Measurements from ENCODE around the gene CDC5L.
"Not testable (repeated sequence)": the region's sequence is repeated elsewhere in the genome, so short reads cannot be mapped to it uniquely, and the experiment has no call there.

CDC5L gene

DNA sequence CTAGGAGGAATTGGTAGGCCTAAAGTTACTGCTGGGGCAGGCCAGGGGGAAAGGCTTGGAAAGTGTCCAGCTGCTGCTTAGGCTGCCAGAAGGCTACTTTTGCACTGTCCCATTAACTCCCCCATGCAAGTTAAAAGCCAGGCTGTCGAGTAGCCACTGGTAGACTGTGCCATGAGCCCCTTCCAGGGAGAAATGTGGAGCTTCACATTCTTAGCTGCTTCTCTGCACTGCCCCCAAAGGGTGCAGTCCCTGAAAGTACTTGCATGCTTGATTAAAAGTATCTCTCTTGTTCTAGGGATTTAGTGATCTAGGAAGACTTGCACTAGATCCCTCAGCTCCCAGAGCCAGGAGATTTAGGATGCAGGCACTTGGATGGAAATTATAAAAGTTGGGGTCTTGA, 57.3 kb downstream of the CDC5L start:
- no peaks in the 10 kb centered on the region for H3K4me1 ChIP-seq (ENCODE audit: insufficient read depth, low read length, severe bottlenecking)
- TF ChIP-seq, protein P1, sequence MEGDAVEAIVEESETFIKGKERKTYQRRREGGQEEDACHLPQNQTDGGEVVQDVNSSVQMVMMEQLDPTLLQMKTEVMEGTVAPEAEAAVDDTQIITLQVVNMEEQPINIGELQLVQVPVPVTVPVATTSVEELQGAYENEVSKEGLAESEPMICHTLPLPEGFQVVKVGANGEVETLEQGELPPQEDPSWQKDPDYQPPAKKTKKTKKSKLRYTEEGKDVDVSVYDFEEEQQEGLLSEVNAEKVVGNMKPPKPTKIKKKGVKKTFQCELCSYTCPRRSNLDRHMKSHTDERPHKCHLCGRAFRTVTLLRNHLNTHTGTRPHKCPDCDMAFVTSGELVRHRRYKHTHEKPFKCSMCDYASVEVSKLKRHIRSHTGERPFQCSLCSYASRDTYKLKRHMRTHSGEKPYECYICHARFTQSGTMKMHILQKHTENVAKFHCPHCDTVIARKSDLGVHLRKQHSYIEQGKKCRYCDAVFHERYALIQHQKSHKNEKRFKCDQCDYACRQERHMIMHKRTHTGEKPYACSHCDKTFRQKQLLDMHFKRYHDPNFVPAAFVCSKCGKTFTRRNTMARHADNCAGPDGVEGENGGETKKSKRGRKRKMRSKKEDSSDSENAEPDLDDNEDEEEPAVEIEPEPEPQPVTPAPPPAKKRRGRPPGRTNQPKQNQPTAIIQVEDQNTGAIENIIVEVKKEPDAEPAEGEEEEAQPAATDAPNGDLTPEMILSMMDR (IDR thresholded peaks at IDR 0.05; ENCODE audit: low read length) = no peak
- TF ChIP-seq EZH2 (IDR thresholded peaks at IDR 0.05; ENCODE audit: borderline replicate concordance, low read length) = no peak
- no peaks in the 10 kb centered on the region for H3K9me2 ChIP-seq (ENCODE audit: low read depth, low read length)
- no peak overlapping the region for H3K4me2 ChIP-seq (ENCODE audit: low read length)
- no peaks in the 10 kb centered on the region for H3K79me2 ChIP-seq (ENCODE audit: insufficient read depth, low read length)
- H3K9me3 ChIP-seq (ENCODE audit: low read length) = peaks cover 6% of the 10 kb centered on the region; the same call in 1 of the 2 replicates
- no peaks in the 10 kb centered on the region for H3F3A ChIP-seq (ENCODE audit: insufficient read depth, low read length)
- no peak overlapping the region for H3K4me3 ChIP-seq (ENCODE audit: low read depth, low read length, poor library complexity, severe bottlenecking)
- no peak overlapping the region for H3K9ac ChIP-seq (ENCODE audit: low read length)
- no peaks in the 10 kb centered on the region for H3K27me3 ChIP-seq (ENCODE audit: insufficient read depth, low read length)
- H4K20me1 ChIP-seq (ENCODE audit: insufficient read depth, low read length) = no peaks in the 10 kb centered on the region
- no peak overlapping the region for H3K27ac ChIP-seq (ENCODE audit: low read depth, low read length, poor library complexity, severe bottlenecking)
- H2AFZ ChIP-seq (ENCODE audit: low read length) = no peak overlapping the region
- H3K36me3 ChIP-seq (ENCODE audit: insufficient read depth, low read length) = peaks cover 80% of the 10 kb centered on the region

DNA sequence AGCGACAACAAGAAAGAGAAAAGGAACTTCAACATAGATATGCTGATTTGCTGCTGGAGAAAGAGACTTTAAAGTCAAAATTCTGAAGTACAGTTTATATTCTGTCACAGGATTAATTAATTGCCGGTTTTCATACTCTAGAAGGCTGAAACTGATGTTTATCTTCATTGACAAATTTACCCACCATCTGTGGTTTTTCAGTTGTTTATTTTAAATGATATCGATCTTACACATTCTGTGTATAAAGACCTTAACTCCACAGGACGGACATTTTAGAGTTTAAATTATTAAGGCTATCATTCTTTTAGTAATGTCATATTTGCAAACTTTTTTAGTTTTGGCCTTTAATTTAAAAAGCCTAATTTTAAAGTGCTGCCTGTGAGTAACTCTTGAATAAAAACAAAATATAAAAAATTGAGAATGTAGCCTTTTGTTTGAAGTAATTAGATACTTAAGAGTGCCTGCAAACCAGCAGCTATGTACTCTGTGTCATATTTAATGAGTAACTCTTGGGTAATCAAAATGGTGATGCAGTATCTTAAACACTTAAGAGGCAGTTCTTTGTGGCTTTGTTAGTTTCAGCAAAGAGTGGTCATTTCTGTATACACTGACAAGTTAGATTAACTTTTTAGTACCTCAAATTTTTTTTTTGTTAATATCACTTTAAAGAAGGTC, 59.3 kb downstream of the CDC5L start:
- no peak overlapping the region for H3K27ac ChIP-seq (ENCODE audit: low read depth, low read length, poor library complexity, severe bottlenecking)
- H3K9me2 ChIP-seq (ENCODE audit: low read depth, low read length) = no peaks in the 10 kb centered on the region
- H3K79me2 ChIP-seq (ENCODE audit: insufficient read depth, low read length) = no peaks in the 10 kb centered on the region
- H3K9me3 ChIP-seq (ENCODE audit: low read length) = peaks cover 6% of the 10 kb centered on the region; the same call in 1 of the 2 replicates
- H3K4me2 ChIP-seq (ENCODE audit: low read length) = no peak overlapping the region
- peaks cover 62% of the 10 kb centered on the region for H3K36me3 ChIP-seq (ENCODE audit: insufficient read depth, low read length)
- H4K20me1 ChIP-seq (ENCODE audit: insufficient read depth, low read length) = no peaks in the 10 kb centered on the region
- H3K27me3 ChIP-seq (ENCODE audit: insufficient read depth, low read length) = no peaks in the 10 kb centered on the region
- no peak overlapping the region for H3K4me3 ChIP-seq (ENCODE audit: low read depth, low read length, poor library complexity, severe bottlenecking)
- H3K9ac ChIP-seq (ENCODE audit: low read length) = no peak overlapping the region
- TF ChIP-seq, protein P1 (IDR thresholded peaks at IDR 0.05; ENCODE audit: low read length) = no peak
- TF ChIP-seq EZH2 (IDR thresholded peaks at IDR 0.05; ENCODE audit: borderline replicate concordance, low read length) = no peak
- H3F3A ChIP-seq (ENCODE audit: insufficient read depth, low read length) = no peaks in the 10 kb centered on the region
- H2AFZ ChIP-seq (ENCODE audit: low read length) = no peak overlapping the region
- H3K4me1 ChIP-seq (ENCODE audit: insufficient read depth, low read length, severe bottlenecking) = no peaks in the 10 kb centered on the region

DNA sequence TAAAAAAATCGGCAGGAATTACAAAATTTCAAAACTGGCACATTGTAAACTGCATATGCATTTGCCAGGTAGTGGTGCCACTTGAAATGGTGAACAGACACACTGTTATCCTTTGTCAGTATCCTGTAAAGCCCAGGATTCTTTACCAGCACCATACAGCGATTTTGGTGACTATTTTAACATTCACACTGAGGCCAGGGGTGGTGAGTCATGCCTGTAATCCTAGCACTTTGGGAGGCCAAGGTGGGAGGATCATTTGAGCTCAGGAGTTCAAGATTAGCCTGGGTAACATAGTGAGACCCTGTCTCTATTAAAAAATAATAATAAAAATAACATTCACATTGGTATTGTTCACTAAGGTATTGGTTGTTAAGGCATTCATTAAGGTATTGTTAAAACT, 61.7 kb downstream of the CDC5L start:
- H3K9me2 ChIP-seq (ENCODE audit: low read depth, low read length); H2AFZ ChIP-seq (ENCODE audit: low read length); H3K4me2 ChIP-seq (ENCODE audit: low read length); H4K20me1 ChIP-seq (ENCODE audit: insufficient read depth, low read length); H3K27ac ChIP-seq (ENCODE audit: low read depth, low read length, poor library complexity, severe bottlenecking); H3F3A ChIP-seq (ENCODE audit: insufficient read depth, low read length); H3K4me3 ChIP-seq (ENCODE audit: low read depth, low read length, poor library complexity, severe bottlenecking); H3K27me3 ChIP-seq (ENCODE audit: insufficient read depth, low read length); H3K4me1 ChIP-seq (ENCODE audit: insufficient read depth, low read length, severe bottlenecking); H3K9me3 ChIP-seq (ENCODE audit: low read length); H3K79me2 ChIP-seq (ENCODE audit: insufficient read depth, low read length); H3K9ac ChIP-seq (ENCODE audit: low read length): not testable (repeated sequence)
- peaks cover 43% of the 10 kb centered on the region for H3K36me3 ChIP-seq (ENCODE audit: insufficient read depth, low read length)

Measured in OCI-LY1 (cell line).